KMS-11 (cell line): ENCODE measurements around the gene IRF6.

ENCODE experiments used
- H2AFZ ChIP-seq: fragments of 200-600 bp; sonication (generic); 2 replicates; pipeline ENCODE4 v1.6.1; 2016; ENCODE audit warnings: antibody characterized with exemption, mixed run types, low read depth
- H3K27ac ChIP-seq: fragments of 200-600 bp; sonication (generic); 2 replicates; pipeline ENCODE4 v1.6.1; 2016; ENCODE audit warnings: mild to moderate bottlenecking, mixed run types
- H3K27me3 ChIP-seq: fragments of 200-600 bp; sonication (generic); 2 replicates; pipeline ENCODE4 v1.6.1; 2017; ENCODE audit warnings: mild to moderate bottlenecking, low read depth, mixed run types, moderate library complexity; ENCODE audit not compliant: insufficient read depth
- H3K36me3 ChIP-seq: fragments of 200-600 bp; sonication (generic); 2 replicates; pipeline ENCODE4 v1.6.1; 2017; ENCODE audit warnings: mild to moderate bottlenecking, mixed run types; ENCODE audit not compliant: insufficient read depth
- H3K4me1 ChIP-seq: fragments of 200-600 bp; sonication (generic); 2 replicates; pipeline ENCODE4 v1.6.1; 2016; ENCODE audit warnings: mild to moderate bottlenecking, low read depth, mixed run types; ENCODE audit not compliant: poor library complexity, severe bottlenecking
- H3K4me2 ChIP-seq: fragments of 200-600 bp; sonication (generic); 2 replicates; pipeline ENCODE4 v1.7.0; 2016; ENCODE audit warnings: mild to moderate bottlenecking, mixed run types
- H3K4me3 ChIP-seq: fragments of 200-600 bp; sonication (generic); IDR thresholded peaks from 2 replicates; pipeline ENCODE4 v1.6.1; 2017; ENCODE audit warnings: low read depth, low read length, mixed read lengths; ENCODE audit not compliant: insufficient read depth
- H3K79me2 ChIP-seq: fragments of 200-600 bp; sonication (generic); 2 replicates; pipeline ENCODE4 v1.6.1; 2016; ENCODE audit warnings: low read depth, mixed run types; ENCODE audit not compliant: insufficient read depth
- H3K9ac ChIP-seq: fragments of 200-600 bp; sonication (generic); 2 replicates; pipeline ENCODE4 v1.6.1; 2016; ENCODE audit warnings: mild to moderate bottlenecking, mixed run types
- H4K20me1 ChIP-seq: fragments of 200-600 bp; sonication (generic); 2 replicates; pipeline ENCODE4 v1.6.1; 2016; ENCODE audit warnings: mild to moderate bottlenecking, mixed run types; ENCODE audit not compliant: insufficient read depth
- CTCF ChIP-seq: fragments of 200-600 bp; sonication (generic); conservative IDR thresholded peaks from 2 replicates; pipeline ENCODE4 v1.6.1; 2017; ENCODE audit warnings: low read depth, mild to moderate bottlenecking, antibody characterized with exemption, low read length, moderate library complexity, mixed read lengths

The IRF6 gene

GRCh38 chr1:209837671-209838070 is 31.7 kb upstream of the IRF6 start:
- peaks cover 48% of the 10 kb centered on the region; the same call in 1 of the 2 replicates for H3K36me3 ChIP-seq
- no peak overlapping the region for H2AFZ ChIP-seq
- H3K27ac ChIP-seq = no peak overlapping the region
- no peak overlapping the region for H3K4me2 ChIP-seq
- H3K4me1 ChIP-seq = no peaks in the 10 kb centered on the region
- H3K9ac ChIP-seq = no peak overlapping the region
- H4K20me1 ChIP-seq = no peaks in the 10 kb centered on the region
- no peak for TF ChIP-seq CTCF
- H3K4me3 ChIP-seq = no peak overlapping the region
- H3K79me2 ChIP-seq = no peaks in the 10 kb centered on the region
- H3K27me3 ChIP-seq = no peaks in the 10 kb centered on the region

DNA sequence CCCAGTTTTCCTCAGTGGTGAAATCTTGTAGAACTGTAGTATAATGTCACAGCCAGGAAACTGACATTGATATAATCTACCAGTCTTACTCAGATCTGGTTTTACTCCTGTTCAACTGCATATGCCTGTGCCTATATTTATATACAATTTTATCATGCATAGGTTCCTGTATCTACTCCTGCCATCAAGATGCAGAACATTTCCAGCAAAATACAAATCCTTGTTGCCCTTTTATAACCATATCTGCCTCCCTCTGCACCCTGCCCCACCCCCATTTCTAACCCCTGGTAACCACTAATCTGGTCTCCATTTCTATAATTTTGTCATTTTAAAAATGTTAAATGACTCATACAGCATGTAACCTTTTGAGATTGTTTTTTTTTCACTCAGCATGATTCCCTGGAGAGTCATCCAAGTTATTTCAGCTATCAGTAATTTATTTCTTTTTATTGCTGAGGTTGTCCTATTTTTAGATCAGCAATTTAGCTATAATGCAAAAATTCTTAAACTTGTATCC is 29.9 kb upstream of the IRF6 start:
- Histone ChIP-seq H3K9ac (no peak overlapping the region), H3K27ac (no peak overlapping the region), H3K4me1 (peaks cover under 1% of the 10 kb centered on the region), H2AFZ (no peak overlapping the region), H3K27me3 (no peaks in the 10 kb centered on the region), H3K79me2 (peaks cover 3% of the 10 kb centered on the region; the same call in 1 of the 2 replicates), H3K4me3 (no peak overlapping the region), H3K4me2 (no peak overlapping the region), H3K36me3 (peaks cover 49% of the 10 kb centered on the region; the same call in 1 of the 2 replicates), H4K20me1 (no peaks in the 10 kb centered on the region)
- TF ChIP-seq CTCF = no peak

- Histone ChIP-seq H4K20me1 (no peaks in the 10 kb centered on the region), H3K4me2 (no peak overlapping the region), H3K79me2 (peaks cover 31% of the 10 kb centered on the region), H3K4me3 (no peak overlapping the region), H3K36me3 (peaks cover 44% of the 10 kb centered on the region; the same call in 1 of the 2 replicates), H3K27ac (no peak overlapping the region), H3K27me3 (no peaks in the 10 kb centered on the region), H3K4me1 (peaks cover 28% of the 10 kb centered on the region), H2AFZ (no peak overlapping the region), H3K9ac (no peak overlapping the region)
- TF ChIP-seq CTCF = no peak
These were observed 25.7 kb upstream of the IRF6 start for GRCh38 chr1:209831615-209832014.

GRCh38 chr1:209830722-209831121 is 24.8 kb upstream of the IRF6 start:
- Histone ChIP-seq H3K4me1 (peaks cover 28% of the 10 kb centered on the region), H3K4me3 (no peak overlapping the region), H2AFZ (no peak overlapping the region), H3K27me3 (no peaks in the 10 kb centered on the region), H3K27ac (no peak overlapping the region), H4K20me1 (no peaks in the 10 kb centered on the region), H3K4me2 (no peak overlapping the region), H3K36me3 (peaks cover 37% of the 10 kb centered on the region; the same call in 1 of the 2 replicates), H3K79me2 (peaks cover 31% of the 10 kb centered on the region), H3K9ac (no peak overlapping the region)
- no peak for TF ChIP-seq CTCF
